ENCODE results near the gene DDN. TPM values are rescaled to one million over a fixed set of nuclear protein-coding genes. Genes with fewer than 3 reads are reported as not detected.

DDN gene
- polyA plus RNA-seq, 4 donors: 1.2 to 83.4 (median 74.8) TPM

DNA sequence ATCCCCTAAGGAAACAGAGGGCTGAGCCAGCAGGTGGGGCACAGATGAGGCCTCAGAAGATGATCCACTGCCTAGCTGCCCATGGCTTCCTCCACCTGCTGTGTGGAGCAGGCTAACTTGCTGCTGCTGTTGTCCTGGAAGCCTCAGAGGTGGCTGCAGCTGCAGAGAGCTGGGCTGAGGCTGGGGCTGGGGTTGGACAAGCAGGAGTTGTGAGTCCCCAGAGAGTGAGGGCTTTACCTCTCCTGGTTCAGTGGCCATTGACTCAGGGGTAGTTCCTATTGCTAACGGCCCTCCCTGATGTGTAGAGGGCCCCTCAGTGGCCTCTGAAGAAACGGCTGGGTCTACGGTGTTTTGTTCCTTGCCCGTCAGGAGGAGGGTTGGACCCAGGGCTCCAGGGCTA lies 33.1 kb upstream of the DDN start:
- no peak for DNase-seq (ENCODE audit: low read depth in 4 of 4, low spot score in 3 of 4)

DNA sequence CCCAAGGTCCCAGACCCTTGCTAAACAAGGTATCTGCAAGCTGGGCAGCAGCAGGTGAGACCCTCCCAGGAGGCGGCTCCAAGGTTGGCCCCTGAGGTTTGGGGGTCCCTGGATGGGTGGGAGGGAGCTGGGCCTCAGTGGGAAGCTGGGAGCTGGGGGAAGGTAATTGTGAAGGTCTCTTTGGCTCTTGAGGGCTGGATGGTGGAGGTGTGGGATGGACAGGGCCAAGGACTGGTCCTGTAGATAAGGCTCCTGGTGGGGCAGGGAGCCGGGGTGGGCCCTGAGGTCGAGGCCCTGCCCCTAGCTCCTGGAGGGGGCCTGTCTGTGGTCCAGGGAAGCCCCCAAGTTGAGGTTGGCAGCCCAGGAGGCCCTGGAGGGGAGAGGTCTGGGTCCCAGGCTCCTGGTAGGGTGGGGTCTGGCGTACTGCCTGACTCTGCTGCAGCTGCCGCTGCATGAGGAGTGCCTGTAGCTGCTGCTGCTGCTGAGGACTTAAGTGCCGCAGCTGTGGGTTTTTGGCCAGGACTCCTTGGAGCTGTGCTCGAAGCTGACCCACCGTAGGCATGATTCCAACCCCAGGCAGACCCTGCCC lies 32.5 kb upstream of the DDN start:
- no peak for DNase-seq (ENCODE audit: low read depth in 4 of 4, low spot score in 3 of 4)

DNA sequence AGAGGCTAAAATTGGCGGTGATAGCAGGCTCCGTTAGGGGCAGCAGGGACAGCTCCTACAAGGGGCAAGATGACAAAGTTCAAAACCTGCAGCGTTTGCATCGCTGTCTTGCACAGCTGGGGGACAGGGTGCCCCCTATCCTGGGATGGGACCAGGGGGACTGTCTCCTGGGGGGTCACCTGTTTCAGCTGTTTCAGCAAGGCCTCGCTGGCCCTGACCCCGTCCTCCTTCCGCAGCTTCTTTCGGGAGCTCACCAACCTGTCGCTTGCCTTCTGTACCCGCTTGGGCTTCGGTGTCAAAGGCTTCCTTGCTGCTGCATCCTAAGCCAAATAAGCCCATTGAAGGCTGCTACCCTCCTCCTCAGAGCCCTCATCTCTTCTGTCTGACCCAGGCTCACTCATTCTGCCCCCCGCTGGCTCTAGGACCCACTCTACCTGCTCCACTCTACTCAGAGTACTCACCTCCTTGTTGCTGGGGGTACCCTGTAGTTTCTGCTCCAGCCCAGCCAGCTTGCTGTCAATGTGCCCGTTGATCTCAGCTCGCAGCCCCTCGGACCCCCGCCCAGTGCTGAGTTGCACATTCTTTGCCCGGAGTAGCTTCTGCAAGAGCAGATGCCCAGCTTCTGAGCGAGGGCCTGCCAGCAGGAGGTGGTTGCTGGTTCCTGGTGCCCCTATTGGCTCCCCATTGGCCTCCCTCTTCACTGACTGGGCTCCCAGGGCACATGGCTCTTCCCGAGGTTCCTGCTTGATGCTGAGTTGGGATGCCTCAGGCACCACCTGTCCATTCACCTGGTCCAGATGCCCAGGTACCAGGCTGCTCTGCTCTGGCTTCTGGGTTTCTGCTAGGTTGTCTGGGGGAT lies 31.8 kb upstream of the DDN start:
- no peak for DNase-seq (ENCODE audit: low read depth in 4 of 4, low spot score in 3 of 4)

DNA sequence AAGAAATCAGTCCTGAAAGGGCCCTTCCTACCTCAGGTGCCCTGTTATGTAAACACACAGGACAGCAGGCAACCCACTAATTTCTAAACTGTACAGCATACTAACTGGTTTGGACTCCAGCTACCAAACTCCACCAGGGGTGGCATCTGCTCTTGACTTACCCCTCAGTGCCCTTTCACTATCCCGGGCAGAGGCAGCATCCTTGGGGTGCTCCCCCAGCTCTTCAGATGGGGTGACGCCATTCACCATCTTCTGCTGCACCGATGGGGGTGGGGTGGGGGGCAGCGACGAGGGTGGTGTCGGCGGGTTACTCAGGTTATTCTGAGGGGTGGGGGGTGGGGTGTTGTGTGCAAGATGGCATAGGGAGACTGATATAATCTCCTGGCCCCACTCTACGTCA lies 30.9 kb upstream of the DDN start:
- DNase-seq (ENCODE audit: low read depth in 4 of 4, low spot score in 3 of 4): no peak

DNA sequence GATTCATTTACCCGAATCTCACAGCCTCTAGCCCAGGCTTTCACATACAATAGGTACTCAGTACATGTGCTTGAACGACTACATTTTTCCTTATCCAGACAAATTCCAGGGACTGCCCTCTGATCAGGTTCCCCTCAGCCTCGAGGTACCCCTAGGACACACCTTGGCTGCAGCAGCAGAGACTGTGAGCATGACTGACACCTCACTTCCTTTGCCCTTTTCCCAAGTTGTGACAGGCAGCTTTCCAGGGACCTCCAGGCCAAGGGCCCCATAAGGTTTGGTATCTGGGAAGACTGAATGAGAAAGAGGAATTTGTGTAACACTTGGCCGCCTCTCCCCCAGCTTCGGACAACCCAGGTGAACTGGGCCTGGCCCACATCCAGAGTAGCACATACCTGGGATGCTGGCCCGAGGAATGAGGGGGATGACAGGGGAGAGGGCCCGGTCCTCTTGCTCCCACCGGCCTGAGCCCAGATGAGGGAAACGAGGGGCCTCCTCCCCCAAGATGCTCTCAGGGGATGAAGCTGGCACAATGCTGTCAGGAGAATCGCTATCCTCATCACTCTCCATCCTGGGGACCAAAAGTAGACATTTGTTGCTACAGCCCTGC lies 29.6 kb upstream of the DDN start:
- no peak for DNase-seq (ENCODE audit: low read depth in 4 of 4, low spot score in 3 of 4)

DNA sequence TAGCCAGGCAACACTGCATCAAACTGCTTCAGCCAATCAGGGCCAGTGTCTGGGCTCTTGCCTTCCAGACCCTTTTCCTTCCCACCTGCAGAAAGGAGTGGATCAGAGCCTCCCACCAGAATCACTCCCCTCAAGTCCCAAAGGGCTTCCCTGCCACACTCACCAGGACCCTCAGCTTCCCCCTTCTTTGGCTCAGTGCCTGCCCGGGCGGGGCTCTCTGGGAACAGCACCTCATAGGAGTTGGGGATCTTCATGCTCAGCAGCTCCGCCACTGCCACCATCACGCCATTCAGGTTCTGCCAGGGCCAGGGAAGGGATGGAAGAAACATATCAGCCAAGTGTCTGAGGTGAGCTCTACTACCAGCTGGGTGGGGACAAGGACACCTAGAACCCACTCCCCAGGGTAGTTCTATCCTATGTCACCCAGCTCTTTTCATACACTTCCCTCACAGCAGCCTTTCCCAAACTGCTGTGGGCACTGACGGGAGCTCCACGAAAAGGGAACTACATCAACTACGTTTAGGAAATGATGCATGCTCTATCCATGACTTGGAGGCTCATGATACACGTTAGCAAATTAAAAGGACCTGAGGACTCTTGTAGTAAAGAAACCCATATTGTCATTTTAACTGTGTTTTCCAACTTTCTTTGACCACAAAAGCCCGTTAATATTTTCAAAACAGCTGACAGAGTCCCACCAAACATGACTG lies 28.8 kb upstream of the DDN start:
- no peak for DNase-seq (ENCODE audit: low read depth in 4 of 4, low spot score in 3 of 4)

DNA sequence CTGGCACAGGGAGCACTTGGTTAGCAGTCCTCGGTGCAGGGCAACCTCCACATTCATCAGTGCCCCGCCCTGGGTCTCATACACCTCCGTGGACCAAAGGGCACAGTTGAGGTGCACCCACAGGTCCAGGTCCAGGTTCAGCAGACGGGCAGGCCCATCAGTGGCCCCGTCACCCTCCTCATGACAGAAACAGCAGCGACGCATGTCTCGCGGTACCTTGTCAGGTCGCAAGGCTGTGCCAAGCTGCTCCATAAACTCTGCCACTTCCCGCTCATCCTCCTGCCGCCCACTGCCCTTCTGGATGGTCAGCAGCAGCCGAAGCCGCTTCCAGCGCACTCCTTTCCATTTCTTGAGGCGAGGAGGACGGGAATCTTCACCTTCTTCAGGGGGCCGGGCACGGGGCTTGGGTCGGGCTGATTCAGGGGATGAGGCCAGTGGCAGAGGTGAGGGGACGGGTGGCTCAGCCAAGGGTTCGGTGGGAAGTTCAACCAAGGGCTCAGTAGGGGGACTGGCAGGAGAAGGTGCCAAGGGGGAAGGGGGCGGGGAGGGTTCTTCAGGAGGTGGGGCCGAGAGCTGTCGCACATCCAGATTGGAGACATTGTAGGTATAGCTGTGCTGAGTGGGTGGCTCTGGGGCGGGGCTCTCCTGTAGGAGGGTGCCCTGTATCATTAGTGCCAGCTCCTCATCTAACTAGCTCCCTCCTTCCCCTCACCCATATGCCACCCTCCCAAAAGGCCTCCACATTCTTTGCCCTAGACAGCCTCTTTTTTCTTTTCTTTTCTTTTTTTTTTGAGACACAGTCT lies 27.7 kb upstream of the DDN start:
- DNase-seq (ENCODE audit: low read depth in 4 of 4, low spot score in 3 of 4): no peak

DNA sequence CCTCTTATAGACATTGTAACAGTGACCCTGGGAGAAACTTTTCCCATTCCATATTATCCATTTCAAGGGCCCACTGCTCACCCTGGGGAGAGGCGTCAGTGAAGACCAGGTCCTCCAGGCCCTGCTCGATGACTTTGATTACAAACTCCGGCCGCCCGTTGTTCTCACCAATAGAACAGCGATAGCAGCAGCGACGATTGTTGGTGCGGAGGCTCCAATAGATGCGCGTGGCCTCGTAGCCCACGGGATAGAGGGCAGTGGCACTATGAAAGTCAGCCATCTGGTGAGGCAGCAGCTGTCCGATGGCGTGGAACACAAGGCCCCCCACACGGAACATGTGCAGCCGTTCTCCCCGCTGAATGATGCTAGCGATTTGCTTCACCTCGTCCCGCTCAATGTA lies 26.9 kb upstream of the DDN start:
- no peak for DNase-seq (ENCODE audit: low read depth in 4 of 4, low spot score in 3 of 4)

DNA sequence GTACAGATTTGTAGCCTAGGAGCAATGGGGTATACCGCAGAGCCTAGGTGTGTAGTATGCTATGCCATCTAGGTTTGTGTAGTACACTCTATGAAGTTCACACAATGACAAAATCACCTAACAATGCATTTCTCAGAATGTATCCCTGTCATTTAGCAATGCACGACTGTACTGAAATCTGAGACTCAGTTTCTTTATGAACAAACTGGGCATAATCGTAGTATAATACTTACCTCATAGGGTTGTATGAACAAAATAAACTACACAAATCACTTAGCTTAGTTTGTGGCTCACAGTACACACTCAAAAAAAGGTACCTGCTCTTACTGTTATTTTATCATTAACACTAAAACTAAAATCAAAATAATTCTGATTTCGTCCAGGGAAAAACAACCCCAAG lies 26.3 kb upstream of the DDN start:
- no peak for DNase-seq (ENCODE audit: low read depth in 4 of 4, low spot score in 3 of 4)

DNA sequence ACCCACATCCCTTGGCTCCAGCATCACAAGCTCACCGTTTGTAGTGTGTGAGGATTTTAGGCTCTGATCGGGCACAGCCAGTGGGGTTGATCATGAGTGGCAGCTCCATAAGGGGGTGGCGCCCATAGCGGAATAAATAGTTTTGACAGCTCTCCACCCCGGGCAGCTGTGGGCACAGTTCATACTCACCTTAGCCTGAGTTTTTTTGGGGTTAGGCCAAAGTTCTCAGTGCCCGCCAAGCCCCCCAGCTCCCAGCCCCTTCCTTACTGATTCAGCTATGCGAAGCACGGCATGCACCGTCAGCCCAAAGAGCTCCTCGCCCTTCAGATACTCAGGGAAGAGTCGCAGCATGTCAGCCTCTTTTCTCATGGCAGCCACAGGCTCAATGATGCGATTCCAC lies 25.4 kb upstream of the DDN start:
- no peak for DNase-seq (ENCODE audit: low read depth in 4 of 4, low spot score in 3 of 4)

DNA sequence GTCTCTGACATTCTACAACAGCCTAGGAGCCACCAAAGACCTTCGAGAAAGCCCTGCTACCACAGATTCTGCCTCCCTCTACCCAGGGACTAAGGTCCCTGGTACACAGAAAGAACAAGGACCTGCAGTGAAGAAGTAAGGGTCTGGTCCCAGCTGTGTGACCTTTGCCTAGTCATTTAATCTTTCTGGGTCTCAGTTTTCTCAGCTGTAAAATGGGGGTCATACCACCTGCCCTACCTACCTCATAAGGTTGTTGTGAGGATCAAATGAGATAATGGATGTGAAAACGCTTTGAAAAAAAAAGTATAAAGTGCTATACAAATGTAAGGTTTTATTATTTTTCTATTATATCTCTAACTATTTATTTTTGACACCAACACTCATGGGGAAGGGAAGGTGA lies 24.6 kb upstream of the DDN start:
- no peak for DNase-seq (ENCODE audit: low read depth in 4 of 4, low spot score in 3 of 4)

DNA sequence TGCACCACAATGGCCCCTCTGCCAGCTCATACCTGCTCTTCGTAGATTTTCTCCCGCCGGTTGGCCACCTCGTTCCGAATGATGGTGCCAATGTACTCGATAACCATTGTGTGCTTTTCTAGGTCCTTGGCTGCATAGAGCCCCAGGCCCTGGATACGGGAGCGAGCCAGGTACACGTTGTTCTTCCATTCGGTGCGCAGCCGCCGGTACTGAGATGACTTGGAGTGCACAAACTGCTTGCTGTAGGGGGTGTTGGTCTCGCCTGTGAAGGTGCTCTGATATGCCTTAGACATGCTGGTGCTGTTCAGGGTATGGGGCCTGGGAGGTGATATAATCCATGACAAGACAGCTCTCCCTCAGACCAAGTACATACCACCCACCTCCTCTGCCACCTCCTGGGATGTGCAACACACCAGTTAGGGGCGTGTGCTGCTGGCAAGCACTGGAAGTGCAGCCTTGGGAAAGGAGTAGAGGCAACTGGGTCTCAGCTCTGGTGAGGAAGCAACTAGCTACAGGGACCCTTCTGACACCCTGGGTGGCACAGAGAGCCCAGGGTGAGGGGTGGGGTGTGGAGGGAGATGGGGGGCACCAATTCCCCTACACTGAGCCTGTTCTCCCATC lies 23.5 kb upstream of the DDN start:
- no peak for DNase-seq (ENCODE audit: low read depth in 4 of 4, low spot score in 3 of 4)

DNA sequence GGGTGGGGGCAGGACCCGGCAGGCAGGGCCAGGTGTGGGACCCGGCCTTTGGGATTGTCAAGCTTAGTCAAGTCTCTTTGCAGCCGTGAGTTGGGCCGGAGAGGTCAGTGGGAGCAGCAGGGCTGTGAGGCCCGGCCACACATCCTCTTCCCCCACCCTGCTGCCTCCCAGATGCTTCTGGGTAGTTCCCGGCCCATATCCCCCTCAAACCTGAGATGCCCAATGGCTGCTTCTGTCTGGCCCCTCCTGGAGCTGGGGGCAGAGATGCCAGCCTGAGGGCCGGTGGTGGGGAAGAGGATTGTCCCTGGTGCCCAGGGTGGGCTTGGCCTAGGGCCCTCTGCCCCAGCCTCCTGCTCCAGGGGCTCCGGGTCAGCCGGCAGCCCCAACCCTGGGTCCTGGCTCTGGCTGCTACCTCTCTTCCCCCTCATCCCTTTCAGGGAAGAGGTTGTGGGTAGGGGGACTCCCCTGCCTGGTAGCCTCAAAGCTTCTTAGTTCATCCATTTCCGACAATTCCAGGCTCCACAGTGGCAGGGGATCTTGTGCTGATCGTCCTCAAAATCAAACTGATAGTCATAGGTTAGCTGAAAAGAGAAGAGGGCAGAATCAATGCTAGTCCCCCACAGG lies 22.2 kb upstream of the DDN start:
- no peak for DNase-seq (ENCODE audit: low read depth in 4 of 4, low spot score in 3 of 4)

DNA sequence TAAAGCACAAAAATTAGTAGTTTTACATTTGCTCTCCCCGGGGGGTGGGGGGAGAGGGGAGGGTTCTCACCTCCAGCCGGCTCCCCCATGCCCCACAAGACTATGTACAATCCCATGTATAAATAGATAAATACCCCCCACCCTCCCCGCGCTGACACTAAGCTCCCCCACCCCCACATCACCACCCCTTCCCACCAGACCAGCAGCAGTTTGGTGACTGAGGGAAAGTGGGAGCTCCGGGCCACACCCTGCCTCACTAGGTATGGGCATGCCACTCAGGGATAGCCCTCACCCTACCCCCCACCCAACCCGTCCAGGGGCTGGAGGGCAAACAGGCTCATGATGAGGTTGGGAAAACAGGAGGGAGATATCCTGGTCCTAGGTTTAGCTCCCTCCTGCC lies 21.3 kb upstream of the DDN start:
- no peak for DNase-seq (ENCODE audit: low read depth in 4 of 4, low spot score in 3 of 4)

DNA sequence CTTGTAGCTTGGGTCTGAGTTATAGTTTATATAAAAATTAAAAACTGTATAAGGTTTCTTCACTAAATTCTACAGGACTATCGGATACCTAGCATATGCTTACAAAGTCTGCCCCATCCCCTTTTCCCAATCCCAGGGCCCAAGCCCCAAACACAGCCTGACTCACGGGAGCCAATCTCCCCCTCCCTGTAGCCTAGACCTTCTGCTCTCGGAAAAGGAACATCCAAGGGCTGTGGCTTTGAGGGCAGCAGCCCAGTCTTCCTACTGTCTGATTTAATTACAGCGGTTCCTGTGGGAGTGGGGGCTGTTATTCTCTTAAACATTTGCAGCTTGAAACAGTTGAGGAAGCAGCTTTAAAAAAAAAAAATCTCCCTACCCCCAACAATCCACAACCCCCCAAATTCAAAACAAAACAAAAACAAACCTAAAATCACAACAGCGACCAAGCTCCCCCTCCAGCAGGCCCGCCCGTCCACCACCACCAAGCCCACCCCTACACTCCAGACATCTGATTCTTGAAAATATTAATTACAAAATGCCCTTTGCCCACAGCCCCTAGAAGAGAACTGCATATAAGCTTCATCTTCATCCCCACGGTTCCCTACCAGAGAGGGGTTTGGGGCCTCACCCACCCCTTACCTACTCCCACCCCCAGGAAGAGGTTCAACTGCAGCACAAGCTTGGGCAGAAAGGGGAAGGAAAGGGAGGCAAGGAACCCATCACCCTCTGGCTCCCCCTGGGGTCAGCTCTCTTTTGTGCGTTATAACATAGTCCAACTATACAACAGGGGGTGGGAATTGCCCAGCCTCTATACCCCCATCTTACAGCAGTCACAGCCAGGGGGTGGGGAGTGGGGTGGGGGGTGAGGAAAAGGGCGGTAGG lies 20.5 kb upstream of the DDN start:
- no peak for DNase-seq (ENCODE audit: low read depth in 4 of 4, low spot score in 3 of 4)

DNA sequence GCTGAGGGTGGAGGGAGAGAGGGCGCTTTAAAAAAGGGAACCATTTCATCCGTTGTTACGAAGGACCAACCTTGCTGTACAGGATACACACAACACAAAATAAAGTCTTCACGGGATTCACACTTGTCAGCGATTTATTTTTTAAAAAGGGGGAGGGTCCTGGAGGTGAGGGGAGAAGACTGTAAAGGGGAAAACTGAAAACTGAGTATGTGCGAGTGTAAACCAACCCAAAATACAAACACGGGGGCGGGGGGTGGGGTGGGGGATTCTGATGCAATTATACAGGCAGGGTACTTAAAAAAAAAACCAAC lies 19.9 kb upstream of the DDN start:
- DNase-seq (ENCODE audit: low read depth in 4 of 4, low spot score in 3 of 4): no peak

DNA sequence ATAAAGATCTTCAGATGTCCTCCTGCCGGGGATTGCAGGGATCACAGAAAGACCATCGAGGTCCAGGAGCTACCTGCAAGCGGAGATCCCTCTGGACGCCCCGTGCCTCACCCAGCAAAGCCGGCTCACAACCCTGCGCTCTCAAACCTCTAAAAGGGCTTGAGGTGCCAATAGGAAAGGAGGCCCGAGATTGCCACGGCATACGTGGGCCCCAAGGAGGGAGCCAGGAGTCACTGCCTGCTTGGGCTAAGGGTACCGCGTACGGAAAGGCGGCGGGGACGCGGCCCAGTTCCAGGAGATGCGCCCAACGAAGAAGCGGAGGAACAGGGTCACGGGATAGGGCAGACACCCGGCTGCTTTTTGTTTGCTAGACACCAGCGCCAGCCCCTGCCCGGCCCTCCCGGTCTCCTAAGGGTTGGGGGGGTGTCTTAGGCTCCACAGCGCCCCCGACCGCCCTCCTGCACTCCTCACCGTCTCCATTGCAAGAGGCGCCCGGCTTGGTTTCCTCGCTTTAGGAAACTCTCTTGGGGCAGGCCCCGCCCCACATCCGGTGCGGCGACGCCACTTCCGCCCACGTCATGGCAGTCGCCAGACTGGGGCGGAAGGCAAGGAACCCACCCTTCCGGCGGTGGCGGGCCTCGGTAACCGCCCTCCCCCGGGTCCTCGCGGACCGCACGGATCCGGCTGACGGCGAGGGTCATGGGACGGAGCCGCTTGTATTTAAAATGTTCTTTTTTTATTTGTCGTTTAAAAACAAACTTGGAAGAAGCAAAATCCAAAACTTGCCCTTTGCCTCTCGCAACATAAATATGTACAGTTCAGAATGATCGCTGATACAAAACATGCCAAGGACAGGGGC lies 19.3 kb upstream of the DDN start, which contains the start of gene PRKAG1:
Gene PRKAG1, minus strand, starts transcription at position 516 of the 859 bp plus-strand sequence. Its CDS starts 36 bp downstream, at position 480.
- DNase-seq (ENCODE audit: low read depth in 4 of 4, low spot score in 3 of 4): peak; percentile 92 to 96 (median 94)

DNA sequence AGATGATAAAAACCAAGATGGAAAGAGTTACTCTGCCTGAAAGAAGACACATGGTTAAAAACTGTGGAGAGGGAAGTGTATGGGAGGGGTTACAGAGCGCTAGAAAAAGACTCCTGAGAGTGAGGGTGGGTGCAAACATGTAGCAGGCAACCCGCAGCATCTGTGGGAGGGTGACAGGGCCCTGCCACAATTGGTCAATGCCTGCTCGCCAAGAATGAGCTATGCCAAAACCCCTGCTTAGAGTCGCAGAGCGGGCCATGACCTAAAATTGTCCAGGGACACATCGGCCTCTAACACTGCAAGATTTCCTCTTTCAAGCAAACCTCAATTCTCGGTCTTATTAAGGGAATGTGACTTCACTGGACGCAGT lies 18.7 kb upstream of the DDN start:
- DNase-seq (ENCODE audit: low read depth in 4 of 4, low spot score in 3 of 4): no peak
